Left ventricle myocardium inferior (tissue), 1 donor: ENCODE results near the gene TSPAN13. TPM values are rescaled to one million over a fixed set of nuclear protein-coding genes. Genes with fewer than 3 reads are reported as not detected.

ENCODE experiments used
- DNase-seq: peaks from one replicate; pipeline ENCODE4 v3.0.0-alpha.2; 2020
- H3K27ac ChIP-seq: fragments of 200-600 bp; replicated peaks from 2 replicates; pipeline ENCODE4 v1.8.0; 2021
- H3K27me3 ChIP-seq: fragments of 200-600 bp; 2 replicates; pipeline ENCODE4 v1.8.0; 2021; ENCODE audit warnings: low read depth
- H3K36me3 ChIP-seq: fragments of 200-600 bp; 2 replicates; pipeline ENCODE4 v1.8.0; 2021
- H3K4me1 ChIP-seq: fragments of 200-600 bp; 2 replicates; pipeline ENCODE4 v1.8.0; 2021
- H3K4me3 ChIP-seq: fragments of 200-600 bp; 2 replicates; pipeline ENCODE4 v1.8.0; 2021; ENCODE audit warnings: mild to moderate bottlenecking, moderate library complexity
- H3K9me3 ChIP-seq: fragments of 200-600 bp; replicated peaks from 2 replicates; pipeline ENCODE4 v1.8.0; 2021
- intact Hi-C: fragments of 100-400 bp; cut with micrococcal nuclease; formaldehyde crosslinking; loops from one replicate; pipeline ENCODE4 v1.11.0; 2022
- long read RNA-seq: library from polyadenylated mRNA; unstranded; transcript quantifications from one replicate; pipeline ENCODE4 v2.0.0, GENCODE V29; 2021
- total RNA-seq: library from RNA; stranded (reverse); fragmentation: NEBNext Ultra II Directional; extraction: Animal tissue kit (Norgen Biotek cat#: 25700); gene quantifications from one replicate; pipeline ENCODE4 v1.2.1, GENCODE V29; 2021
- TF ChIP-seq, protein P1 (sequence below): fragments of 200-600 bp; IDR thresholded peaks from 2 replicates; pipeline ENCODE4 v1.8.0; 2021; ENCODE audit warnings: antibody characterized with exemption, mild to moderate bottlenecking, borderline replicate concordance
- donor health status: DM: no; HTN: yes; CAD: no; lungs with severe emphysema.

Gene TSPAN13
- 13.7 TPM for total RNA-seq
- long read RNA-seq, transcript TSPAN13-201 (6 exons, 2,093 nt): major isoform, 28 of 28 reads
- long read RNA-seq, partial matches to known transcripts: 0 of 28 reads
- long read RNA-seq, other reads (novel, unspliced or antisense): 0 of 28 reads

DNA sequence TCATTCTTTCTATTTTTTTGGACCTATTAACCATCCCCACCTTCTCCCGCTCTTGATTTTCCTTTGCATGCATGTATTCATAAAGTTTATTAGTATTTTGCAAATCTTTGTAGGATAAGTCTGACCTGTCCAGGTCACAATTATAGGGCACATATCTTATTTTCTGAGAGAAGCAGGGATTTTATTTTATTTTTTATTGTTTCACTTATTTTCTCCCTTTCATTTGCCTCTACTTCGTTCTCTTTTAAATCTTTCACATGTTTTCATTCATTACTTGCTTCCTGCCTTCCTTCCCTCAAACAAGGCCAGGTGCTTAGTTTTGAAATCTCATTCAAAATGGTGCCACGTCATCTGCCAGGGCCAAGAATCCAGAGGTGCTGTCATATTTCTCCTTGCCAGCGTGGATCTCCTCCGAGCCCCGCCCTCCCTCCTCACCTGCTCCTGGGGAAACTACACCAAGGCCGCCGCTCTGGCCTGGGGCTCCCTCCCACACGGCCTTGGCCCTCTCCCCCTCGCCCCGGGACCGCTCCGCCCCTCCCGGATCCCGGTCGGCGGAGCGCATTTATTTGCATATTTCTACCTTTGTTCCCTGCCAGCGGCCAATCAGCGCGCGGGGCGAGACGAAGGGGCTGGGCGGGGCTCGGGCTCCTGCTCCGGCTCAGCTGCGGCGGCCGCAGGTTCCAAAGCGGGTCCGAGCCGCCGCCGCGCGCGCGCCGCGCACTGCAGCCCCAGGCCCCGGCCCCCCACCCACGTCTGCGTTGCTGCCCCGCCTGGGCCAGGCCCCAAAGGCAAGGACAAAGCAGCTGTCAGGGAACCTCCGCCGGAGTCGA is at the start of gene TSPAN13:
TSPAN13 (plus strand) TSS at position 654 of the 830 bp plus-strand sequence. CDS start 213 bp downstream, outside the sequence.
- Histone ChIP-seq H3K9me3 (no peaks in the 10 kb centered on the region), H3K27ac (peak within 1 kb of the TSS; percentile 81), H3K4me3 (peak within 1 kb of the TSS; percentile 89), H3K4me1 (peaks cover 33% of the 10 kb centered on the region), H3K36me3 (no peaks in the 10 kb centered on the region), H3K27me3 (no peaks in the 10 kb centered on the region)
- DNase-seq: peak; percentile 81
- intact Hi-C loops: no loop called here
- TF ChIP-seq, protein P1, sequence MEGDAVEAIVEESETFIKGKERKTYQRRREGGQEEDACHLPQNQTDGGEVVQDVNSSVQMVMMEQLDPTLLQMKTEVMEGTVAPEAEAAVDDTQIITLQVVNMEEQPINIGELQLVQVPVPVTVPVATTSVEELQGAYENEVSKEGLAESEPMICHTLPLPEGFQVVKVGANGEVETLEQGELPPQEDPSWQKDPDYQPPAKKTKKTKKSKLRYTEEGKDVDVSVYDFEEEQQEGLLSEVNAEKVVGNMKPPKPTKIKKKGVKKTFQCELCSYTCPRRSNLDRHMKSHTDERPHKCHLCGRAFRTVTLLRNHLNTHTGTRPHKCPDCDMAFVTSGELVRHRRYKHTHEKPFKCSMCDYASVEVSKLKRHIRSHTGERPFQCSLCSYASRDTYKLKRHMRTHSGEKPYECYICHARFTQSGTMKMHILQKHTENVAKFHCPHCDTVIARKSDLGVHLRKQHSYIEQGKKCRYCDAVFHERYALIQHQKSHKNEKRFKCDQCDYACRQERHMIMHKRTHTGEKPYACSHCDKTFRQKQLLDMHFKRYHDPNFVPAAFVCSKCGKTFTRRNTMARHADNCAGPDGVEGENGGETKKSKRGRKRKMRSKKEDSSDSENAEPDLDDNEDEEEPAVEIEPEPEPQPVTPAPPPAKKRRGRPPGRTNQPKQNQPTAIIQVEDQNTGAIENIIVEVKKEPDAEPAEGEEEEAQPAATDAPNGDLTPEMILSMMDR: no peak

DNA sequence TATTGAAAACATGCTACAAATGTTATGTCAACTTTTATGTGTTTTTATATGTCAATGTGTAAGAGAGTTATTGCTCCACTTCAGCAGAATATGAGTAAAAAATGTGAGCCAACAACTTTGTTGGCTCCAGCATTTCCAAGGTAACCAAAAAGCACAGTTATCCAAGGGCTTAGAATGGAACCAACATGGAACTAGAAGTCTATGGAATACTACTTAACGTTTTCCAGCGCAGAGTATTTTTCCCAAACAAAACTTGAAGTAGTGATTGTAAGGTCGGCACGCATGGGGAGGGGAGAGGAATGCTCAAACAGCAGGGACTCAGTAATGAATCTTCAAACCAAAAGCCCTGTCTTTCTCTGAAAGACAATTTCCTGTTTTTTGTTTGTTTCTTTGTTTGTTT is 45.0 kb upstream of the TSPAN13 start:
- Histone ChIP-seq H3K27me3 (no peaks in the 10 kb centered on the region), H3K4me1 (no peaks in the 10 kb centered on the region), H3K9me3 (no peaks in the 10 kb centered on the region), H3K27ac (no peak overlapping the region), H3K36me3 (peaks cover 48% of the 10 kb centered on the region), H3K4me3 (no peak overlapping the region)
- DNase-seq: no peak
- TF ChIP-seq, protein P1: no peak
- intact Hi-C loops: no loop called here

DNA sequence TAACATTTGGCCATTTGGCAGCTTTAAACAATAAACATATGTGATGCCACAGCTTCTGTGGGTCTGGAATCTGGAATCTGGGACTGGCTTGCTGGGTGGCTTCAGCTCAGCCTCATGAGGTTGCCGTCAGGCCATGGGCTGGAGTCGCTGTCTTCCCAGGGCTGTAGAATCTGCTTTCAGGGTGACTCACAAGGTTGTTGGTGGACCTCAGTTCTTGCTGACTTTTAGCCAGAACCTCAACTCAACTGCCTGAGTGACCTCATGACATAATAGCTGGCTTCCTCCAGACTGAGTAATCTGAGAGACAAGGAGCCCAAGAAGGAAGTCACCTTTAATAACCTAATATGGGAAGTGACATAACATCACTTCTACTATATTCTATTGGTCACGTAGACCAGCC is 44.6 kb upstream of the TSPAN13 start:
- DNase-seq: no peak
- Histone ChIP-seq H3K36me3 (peaks cover 44% of the 10 kb centered on the region), H3K27me3 (no peaks in the 10 kb centered on the region), H3K4me3 (no peak overlapping the region), H3K4me1 (no peaks in the 10 kb centered on the region), H3K9me3 (no peaks in the 10 kb centered on the region), H3K27ac (no peak overlapping the region)
- TF ChIP-seq, protein P1: no peak
- intact Hi-C loops: no loop called here

DNA sequence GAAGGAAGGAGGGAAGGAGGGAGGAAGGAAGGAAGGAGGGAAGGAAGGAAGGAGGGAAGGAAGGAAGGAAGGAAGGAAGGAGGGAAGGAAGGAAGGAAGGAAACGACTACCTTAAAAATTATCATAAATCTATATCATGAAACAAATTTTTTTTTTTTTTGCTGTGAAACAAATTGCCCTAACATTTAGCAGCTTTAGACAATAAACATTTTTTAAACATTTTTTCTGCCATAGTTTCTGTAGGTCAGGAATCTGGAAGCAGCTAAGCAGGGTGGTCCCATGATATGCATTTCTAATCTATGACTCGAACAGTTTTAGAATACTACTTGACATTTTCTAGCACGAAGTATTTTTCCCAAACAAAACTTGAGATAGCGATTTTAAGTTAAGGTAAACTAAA is 42.9 kb upstream of the TSPAN13 start:
- no peak overlapping the region for H3K4me3 ChIP-seq
- intact Hi-C loops: no loop called here
- TF ChIP-seq, protein P1: no peak
- DNase-seq: no peak
- no peaks in the 10 kb centered on the region for H3K9me3 ChIP-seq
- H3K27me3 ChIP-seq: no peaks in the 10 kb centered on the region
- H3K36me3 ChIP-seq: peaks cover 28% of the 10 kb centered on the region
- no peaks in the 10 kb centered on the region for H3K4me1 ChIP-seq
- H3K27ac ChIP-seq: no peak overlapping the region

DNA sequence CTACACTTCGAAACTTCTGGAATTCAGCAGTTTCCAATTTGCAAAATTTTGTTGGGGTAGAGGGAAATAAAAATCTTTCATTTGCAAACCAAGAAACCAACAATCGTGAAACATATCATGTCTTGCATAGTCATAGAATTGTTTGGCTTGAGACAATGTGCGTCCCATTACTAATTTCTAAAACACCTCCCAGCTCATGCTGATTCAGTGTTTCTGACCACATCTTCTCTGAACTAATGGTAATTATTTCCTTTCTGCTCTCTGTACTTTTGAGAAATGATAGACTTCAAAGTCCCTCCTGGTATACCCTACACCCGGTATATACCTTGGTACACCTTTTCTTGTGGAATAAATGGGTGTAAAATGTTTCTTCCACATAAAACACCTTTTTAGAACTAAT is 41.8 kb upstream of the TSPAN13 start:
- DNase-seq: no peak
- Histone ChIP-seq H3K27me3 (no peaks in the 10 kb centered on the region), H3K9me3 (no peaks in the 10 kb centered on the region), H3K4me1 (no peaks in the 10 kb centered on the region), H3K27ac (no peak overlapping the region), H3K4me3 (no peak overlapping the region), H3K36me3 (peaks cover 17% of the 10 kb centered on the region)
- intact Hi-C loops: no loop called here
- TF ChIP-seq, protein P1: no peak
